Endothelial cell of umbilical vein (primary cell): ENCODE data around the gene SPTSSA. TPM values are rescaled to one million over a fixed set of nuclear protein-coding genes. Genes with fewer than 3 reads are reported as not detected.

ENCODE experiments used
- BruUV-seq: library from RNA; stranded (reverse); fragments of 400-500 nt; replicated peaks from 2 replicates; lab custom pipeline; 2021; lab: Mats Ljungman, UMichigan
- CTCF ChIA-PET: fragments of 300-600, 350-600 bp; sonication (Branson Sonifier 250); formaldehyde crosslinking; loops from one replicate; lab custom pipeline; 2021; ENCODE audit warnings: antibody characterized with exemption, inconsistent platforms; lab: Charles Lee
- POLR2A ChIA-PET: fragments of 300-600, 350-600 bp; sonication (Branson Sonifier 250); formaldehyde crosslinking; loops from one replicate; lab custom pipeline; 2021; ENCODE audit warnings: antibody characterized with exemption, inconsistent platforms; lab: Charles Lee
- DNase-seq: peaks from one replicate; pipeline ENCODE4 v3.0.0-alpha.2; 2011; ENCODE audit warnings: low read depth, low spot score
- FAIRE-seq: peaks from 2 replicates; lab custom pipeline; 2011; peaks lifted over from hg19 to GRCh38; lab: Jason Lieb, UNC
- H2AFZ ChIP-seq: 2 replicates; pipeline ENCODE4 v1.6.0; 2012; ENCODE audit warnings: low read depth, low read length, control low read depth, inconsistent platforms
- H3K27ac ChIP-seq: 2 replicates; pipeline ENCODE4 v1.5.1; 2011; ENCODE audit warnings: low read depth, mild to moderate bottlenecking, control low read depth, low read length, moderate library complexity; ENCODE audit not compliant: insufficient read depth
- H3K27me3 ChIP-seq, 2 experiments: 2 replicates each; pipeline versions ENCODE4 v1.6.0 to v1.6.1; 2011; ENCODE audit warnings: low read length in 2 of 2, mixed read lengths in 1 of 2; ENCODE audit not compliant: control insufficient read depth in 2 of 2, insufficient read depth in 2 of 2
- H3K36me3 ChIP-seq, 2 experiments: 2 replicates in 1 of 2; 3 replicates in 1 of 2; pipeline ENCODE4 v1.5.1; 2011; ENCODE audit warnings: low read length in 2 of 2, mild to moderate bottlenecking in 1 of 2, moderate library complexity in 1 of 2; ENCODE audit not compliant: control insufficient read depth in 2 of 2, insufficient read depth in 2 of 2; ENCODE audit errors: extremely low read depth in 1 of 2
- H3K4me1 ChIP-seq: 3 replicates; pipeline ENCODE4 v1.5.1; 2011; ENCODE audit warnings: mild to moderate bottlenecking, low read length; ENCODE audit not compliant: control insufficient read depth, insufficient read depth; ENCODE audit errors: extremely low read depth
- H3K4me2 ChIP-seq: 2 replicates; pipeline ENCODE4 v1.6.1; 2011; ENCODE audit warnings: low read length, control low read depth, mixed read lengths; ENCODE audit not compliant: insufficient read depth
- H3K4me3 ChIP-seq, 3 experiments: fragments of 200-600 bp in 1 of 3; sonication (generic), shearing (Covaris generic) in 1 of 3; replicated peaks in 1 of 3; 2 replicates each; pipeline ENCODE4 v1.5.1; 2011 to 2016; ENCODE audit warnings: control low read depth in 3 of 3, low read length in 3 of 3, mild to moderate bottlenecking in 2 of 3, inconsistent platforms in 1 of 3, low read depth in 1 of 3, moderate library complexity in 1 of 3; ENCODE audit not compliant: insufficient read depth in 1 of 3
- H3K79me2 ChIP-seq: 2 replicates; pipeline ENCODE4 v1.6.0; 2012; ENCODE audit warnings: low read length, inconsistent platforms; ENCODE audit not compliant: control insufficient read depth, insufficient read depth
- H3K9ac ChIP-seq: replicated peaks from 2 replicates; pipeline ENCODE3; 2011; ENCODE audit warnings: low read length, control low read depth; ENCODE audit not compliant: insufficient read depth; ENCODE audit errors: extremely low read depth
- H3K9me1 ChIP-seq: replicated peaks from 3 replicates; pipeline ENCODE4 v1.6.0; 2011; ENCODE audit warnings: mild to moderate bottlenecking, low read length; ENCODE audit not compliant: control insufficient read depth, insufficient read depth; ENCODE audit errors: extremely low read depth
- H3K9me3 ChIP-seq: replicated peaks from 2 replicates; pipeline ENCODE4 v1.5.1; 2012; ENCODE audit warnings: low read length, inconsistent platforms; ENCODE audit not compliant: control insufficient read depth, insufficient read depth
- H4K20me1 ChIP-seq: replicated peaks from 2 replicates; pipeline ENCODE3; 2011; ENCODE audit warnings: mild to moderate bottlenecking, low read length; ENCODE audit not compliant: control insufficient read depth, insufficient read depth; ENCODE audit errors: extremely low read depth
- CTCF ChIP-seq, 2 donors: IDR thresholded peaks; 1 replicate in 1 of 2; 2 replicates in 1 of 2; pipeline ENCODE4 v1.5.1; 2011; ENCODE audit warnings: low read length in 2 of 2, mild to moderate bottlenecking in 2 of 2, moderate library complexity in 2 of 2, control low read depth in 1 of 2, inconsistent platforms in 1 of 2, low read depth in 1 of 2; ENCODE audit not compliant: insufficient read depth in 1 of 2; ENCODE audit errors: extremely low read depth in 1 of 2
- EZH2 ChIP-seq: IDR thresholded peaks from 2 replicates; pipeline ENCODE4 v1.6.1; 2012; ENCODE audit warnings: borderline replicate concordance, low read depth, mild to moderate bottlenecking, moderate library complexity, low read length, inconsistent platforms; ENCODE audit not compliant: severe bottlenecking
- FOS ChIP-seq: IDR thresholded peaks from 2 replicates; pipeline ENCODE4 v1.6.1; 2011; ENCODE audit warnings: mild to moderate bottlenecking, low read length, moderate library complexity, borderline replicate concordance; ENCODE audit not compliant: insufficient read depth
- GATA2 ChIP-seq: IDR thresholded peaks from 2 replicates; pipeline ENCODE4 v1.7.0; 2011; ENCODE audit warnings: low read depth, mild to moderate bottlenecking, moderate library complexity, mixed read lengths, low read length; ENCODE audit not compliant: insufficient read length, insufficient read depth
- JUN ChIP-seq: IDR thresholded peaks from 2 replicates; pipeline ENCODE4 v1.6.1; 2011; ENCODE audit warnings: borderline replicate concordance, low read depth; ENCODE audit not compliant: insufficient read length, insufficient read depth
- MAX ChIP-seq: IDR thresholded peaks from 2 replicates; pipeline ENCODE4 v1.6.1; 2011; ENCODE audit not compliant: insufficient read depth, insufficient read length
- MYC ChIP-seq: IDR thresholded peaks from one replicate; pipeline ENCODE4 v1.6.1; 2011; ENCODE audit warnings: mild to moderate bottlenecking, low read depth, low read length
- POLR2A ChIP-seq: IDR thresholded peaks from 2 replicates; pipeline ENCODE4 v1.6.1; 2012; ENCODE audit warnings: low read depth, mild to moderate bottlenecking, control low read depth, low read length
- POLR2AphosphoS5 ChIP-seq: IDR thresholded peaks from 2 replicates; pipeline ENCODE4 v1.6.1; 2012; ENCODE audit warnings: low read depth, mild to moderate bottlenecking, control low read depth, low read length, moderate library complexity; ENCODE audit not compliant: insufficient read depth
- dilution Hi-C: fragments of 300-500 bp; cut with MboI; formaldehyde crosslinking; loops from one replicate; pipeline ENCODE4 v1.15.0; 2019; ENCODE audit warnings: low sequenced_read_pairs; ENCODE audit not compliant: extremely low pct_ligation_motif_present
- intact Hi-C: fragments of 100-400 bp; cut with micrococcal nuclease; formaldehyde crosslinking; loops from one replicate; pipeline ENCODE4 v1.10.0; 2022
- polyA plus RNA-seq, 4 experiments: library from polyadenylated mRNA; depleted of rRNA in 3 of 4; stranded (reverse) in 3 of 4; unstranded in 1 of 4; fragments of >200 nt; gene quantifications; 2 replicates each; pipeline versions ENCODE4 v1.2.1 to v1.2.3, GENCODE V29; 2011 to 2012; ENCODE audit warnings: missing spikeins in 1 of 4
- total RNA-seq: library from RNA; stranded (reverse); gene quantifications from 2 replicates; pipeline ENCODE4 v1.2.3, GENCODE V29; 2021

The SPTSSA gene
- total and polyA plus RNA-seq, 2 donors (not counting 3 experiments of a cell fraction or from before 2014, with no cell fraction given), result 21.3 to 24.3 TPM

DNA sequence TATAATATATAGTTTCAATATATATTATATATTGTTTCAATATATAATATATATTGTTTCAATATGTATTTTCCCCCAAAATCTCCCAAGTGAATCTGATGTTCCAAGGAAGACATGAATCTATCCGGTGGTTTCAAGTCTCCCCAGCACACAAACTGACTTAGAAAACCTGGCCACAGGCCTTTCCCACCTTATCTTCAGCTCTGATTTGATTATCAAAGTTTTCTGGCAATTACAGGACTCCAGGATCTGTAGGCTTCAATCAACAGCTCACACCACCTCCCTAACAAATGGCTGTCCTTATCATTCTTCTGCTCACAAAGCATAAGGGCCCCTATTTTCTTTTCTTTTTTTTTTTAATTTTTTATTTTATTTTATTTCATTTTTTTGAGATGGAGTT, 22.7 kb upstream of the SPTSSA start:
- H4K20me1 ChIP-seq, result no peaks in the 10 kb centered on the region
- FAIRE-seq (no peak), DNase-seq (no peak)
- dilution Hi-C loops (no loop called here), intact Hi-C loops (no loop called here)
- no peak overlapping the region for H2AFZ ChIP-seq
- H3K9me3 ChIP-seq, result no peaks in the 10 kb centered on the region
- ChIA-PET POLR2A (no interaction called here), CTCF (interaction anchor here (0.7 kb wide), 1 partner anchor 26 kb away, joined by 3 read pairs; no protein-coding TSS in a partner anchor)
- H3K27ac ChIP-seq, result no peak overlapping the region
- H3K4me1 ChIP-seq, result no peaks in the 10 kb centered on the region
- no peak overlapping the region for H3K9ac ChIP-seq
- H3K4me2 ChIP-seq, result no peak overlapping the region
- no peaks in the 10 kb centered on the region for H3K79me2 ChIP-seq
- TF ChIP-seq POLR2A, result no peak
- no peak for TF ChIP-seq CTCF (IDR thresholded peaks at IDR 0.05; ENCODE audit: extremely low read depth in 1 of 2, insufficient read depth in 1 of 2, low read depth in 1 of 2, low read length in 2 of 2)
- TF ChIP-seq JUN, result no peak
- no peak for TF ChIP-seq MYC
- TF ChIP-seq POLR2AphosphoS5, result no peak
- no TSS peak for BruUV-seq
- no peaks in the 10 kb centered on the region for H3K9me1 ChIP-seq
- H3K4me3 ChIP-seq, result no peak overlapping the region
- no peaks in the 10 kb centered on the region for H3K27me3 ChIP-seq
- H3K36me3 ChIP-seq, result no peaks in the 10 kb centered on the region

DNA sequence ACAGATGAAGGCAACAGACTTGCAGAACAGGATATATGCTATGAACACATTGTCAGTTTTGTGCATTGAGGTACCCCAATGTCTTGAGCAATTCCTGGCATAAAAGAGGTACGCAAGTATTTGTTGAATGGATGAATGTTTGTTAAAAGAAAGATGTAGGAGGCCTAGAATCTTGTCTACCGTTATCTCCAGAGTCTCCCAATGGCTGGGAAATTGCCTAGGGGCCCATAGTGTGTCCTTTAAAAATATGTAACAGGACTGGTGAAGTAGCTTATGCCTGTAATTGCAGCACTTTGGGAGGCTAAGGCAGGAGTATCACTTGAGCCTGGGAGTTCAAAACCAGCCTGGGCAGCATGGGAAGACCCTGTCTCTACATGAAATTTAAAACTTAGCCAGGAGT, 20.4 kb upstream of the SPTSSA start:
- H4K20me1 ChIP-seq, result no peaks in the 10 kb centered on the region
- no peaks in the 10 kb centered on the region for H3K9me1 ChIP-seq
- POLR2A ChIA-PET, result no interaction called here
- H3K27ac ChIP-seq, result no peak overlapping the region
- H3K9me3 ChIP-seq, result no peaks in the 10 kb centered on the region
- H3K4me1 ChIP-seq, result no peaks in the 10 kb centered on the region
- no peaks in the 10 kb centered on the region for H3K27me3 ChIP-seq
- BruUV-seq, result no TSS peak
- H3K4me3 ChIP-seq, result no peak overlapping the region
- FAIRE-seq (no peak), DNase-seq (no peak)
- H3K9ac ChIP-seq, result no peak overlapping the region
- dilution Hi-C loops, result no loop called here
- intact Hi-C loops, result no loop called here
- CTCF ChIA-PET, result interaction anchor here (0.6 kb wide), 1 partner anchor 13 kb away, joined by 4 read pairs; no protein-coding TSS in a partner anchor
- no peak overlapping the region for H3K4me2 ChIP-seq
- H3K79me2 ChIP-seq, result no peaks in the 10 kb centered on the region
- TF ChIP-seq EZH2 (no peak), MYC (no peak), MAX (no peak), JUN (no peak), GATA2 (no peak), FOS (no peak), CTCF (IDR thresholded peaks at IDR 0.05; ENCODE audit: extremely low read depth in 1 of 2, insufficient read depth in 1 of 2, low read depth in 1 of 2, low read length in 2 of 2) (no peak), POLR2AphosphoS5 (no peak), POLR2A (no peak)
- no peaks in the 10 kb centered on the region for H3K36me3 ChIP-seq
- H2AFZ ChIP-seq, result no peak overlapping the region
